ENCODE measurements around the gene RNF14.

Gene RNF14

DNA sequence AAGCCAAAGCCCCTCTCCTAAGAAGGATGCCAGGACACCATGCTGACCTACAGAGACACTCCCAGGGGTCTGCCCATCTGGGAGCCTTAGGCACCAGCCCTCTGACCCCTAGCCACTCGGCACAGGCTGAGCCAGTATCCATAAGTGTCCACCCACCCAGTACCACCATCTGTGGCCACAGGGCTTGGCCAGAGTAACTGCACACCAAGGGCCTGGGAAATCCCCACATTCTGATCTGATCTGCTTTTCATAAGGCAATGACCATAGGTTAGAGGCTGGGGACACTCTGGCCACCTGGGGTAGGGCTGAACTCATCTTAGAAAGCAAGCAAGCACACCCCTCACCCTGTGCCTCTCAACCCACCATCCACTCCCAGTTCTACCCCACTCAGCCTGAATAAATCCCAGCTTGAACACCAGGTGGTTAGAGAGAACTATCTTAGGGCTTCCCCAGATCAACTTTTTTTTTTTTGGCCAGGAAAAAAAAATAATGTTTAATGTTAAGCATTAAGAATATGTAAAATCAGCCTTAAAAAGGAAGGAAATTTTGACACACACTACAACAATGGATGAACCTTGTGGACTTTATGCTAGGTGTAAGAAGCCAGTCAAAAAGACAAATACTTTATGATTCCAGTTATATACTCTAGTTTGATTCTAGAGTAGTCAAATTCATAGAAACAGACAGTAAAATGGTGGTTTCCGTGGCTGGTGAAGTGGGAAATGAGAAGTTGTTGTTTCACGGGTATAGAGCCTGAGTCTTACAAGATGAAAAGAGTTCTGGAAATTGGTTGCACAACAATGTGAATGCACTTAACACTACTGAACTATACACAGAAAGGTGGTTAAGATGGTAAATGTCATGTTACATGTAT lies 37.7 kb downstream of the RNF14 start:
- H3F3A ChIP-seq (ENCODE audit: low read depth), result no peaks in the 10 kb centered on the region
- no peaks in the 10 kb centered on the region for H3K9me3 ChIP-seq (ENCODE audit: insufficient read depth, low read depth, low read length)
- H4K20me1 ChIP-seq (ENCODE audit: insufficient read depth, low read length, poor library complexity, severe bottlenecking), result no peaks in the 10 kb centered on the region
- H3K36me3 ChIP-seq (ENCODE audit: insufficient read depth, low read length), result no peaks in the 10 kb centered on the region
- H3K9ac ChIP-seq (ENCODE audit: low read depth, low read length, poor library complexity, severe bottlenecking), result no peak overlapping the region
- H3K4me3 ChIP-seq (ENCODE audit: low read length, poor library complexity, severe bottlenecking), result no peak overlapping the region
- H3K4me2 ChIP-seq (ENCODE audit: low read depth, low read length, poor library complexity, severe bottlenecking), result no peak overlapping the region
- H3K79me2 ChIP-seq (ENCODE audit: insufficient read depth, low read length), result no peaks in the 10 kb centered on the region
- H3K9me2 ChIP-seq (replicated peaks; ENCODE audit: low read depth, low read length), result no peaks in the 10 kb centered on the region
- peaks cover 6% of the 10 kb centered on the region for H3K4me1 ChIP-seq (ENCODE audit: insufficient read depth, low read length, poor library complexity, severe bottlenecking)
- no peak overlapping the region for H2AFZ ChIP-seq (ENCODE audit: low read length)
- no peaks in the 10 kb centered on the region for H3K27me3 ChIP-seq (ENCODE audit: insufficient read depth, low read length, poor library complexity, severe bottlenecking)
- TF ChIP-seq, protein P1, sequence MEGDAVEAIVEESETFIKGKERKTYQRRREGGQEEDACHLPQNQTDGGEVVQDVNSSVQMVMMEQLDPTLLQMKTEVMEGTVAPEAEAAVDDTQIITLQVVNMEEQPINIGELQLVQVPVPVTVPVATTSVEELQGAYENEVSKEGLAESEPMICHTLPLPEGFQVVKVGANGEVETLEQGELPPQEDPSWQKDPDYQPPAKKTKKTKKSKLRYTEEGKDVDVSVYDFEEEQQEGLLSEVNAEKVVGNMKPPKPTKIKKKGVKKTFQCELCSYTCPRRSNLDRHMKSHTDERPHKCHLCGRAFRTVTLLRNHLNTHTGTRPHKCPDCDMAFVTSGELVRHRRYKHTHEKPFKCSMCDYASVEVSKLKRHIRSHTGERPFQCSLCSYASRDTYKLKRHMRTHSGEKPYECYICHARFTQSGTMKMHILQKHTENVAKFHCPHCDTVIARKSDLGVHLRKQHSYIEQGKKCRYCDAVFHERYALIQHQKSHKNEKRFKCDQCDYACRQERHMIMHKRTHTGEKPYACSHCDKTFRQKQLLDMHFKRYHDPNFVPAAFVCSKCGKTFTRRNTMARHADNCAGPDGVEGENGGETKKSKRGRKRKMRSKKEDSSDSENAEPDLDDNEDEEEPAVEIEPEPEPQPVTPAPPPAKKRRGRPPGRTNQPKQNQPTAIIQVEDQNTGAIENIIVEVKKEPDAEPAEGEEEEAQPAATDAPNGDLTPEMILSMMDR (conservative IDR thresholded peaks at IDR 0.05; ENCODE audit: low read length), result no peak
- no peak for TF ChIP-seq EZH2phosphoT487 (IDR thresholded peaks at IDR 0.05; ENCODE audit: borderline replicate concordance)

DNA sequence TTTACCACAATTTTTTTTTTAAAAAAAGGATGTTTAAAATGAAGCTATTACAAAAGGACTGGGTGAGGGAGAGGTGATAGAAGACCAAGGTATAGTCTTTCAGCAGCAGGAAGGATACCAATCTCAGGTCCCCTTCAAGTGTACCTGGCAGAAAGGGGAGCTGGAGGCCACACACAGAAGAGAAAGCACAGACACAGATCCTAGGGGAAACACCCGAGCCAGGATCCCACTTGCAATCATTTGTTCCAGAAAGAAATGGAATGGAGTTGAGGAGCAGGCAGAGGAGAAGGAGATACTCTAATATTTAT lies 38.3 kb downstream of the RNF14 start:
- no peak overlapping the region for H3K4me3 ChIP-seq (ENCODE audit: low read length, poor library complexity, severe bottlenecking)
- no peaks in the 10 kb centered on the region for H4K20me1 ChIP-seq (ENCODE audit: insufficient read depth, low read length, poor library complexity, severe bottlenecking)
- H3K4me1 ChIP-seq (ENCODE audit: insufficient read depth, low read length, poor library complexity, severe bottlenecking), result peaks cover 8% of the 10 kb centered on the region
- no peak overlapping the region for H2AFZ ChIP-seq (ENCODE audit: low read length)
- H3K9ac ChIP-seq (ENCODE audit: low read depth, low read length, poor library complexity, severe bottlenecking), result no peak overlapping the region
- no peaks in the 10 kb centered on the region for H3F3A ChIP-seq (ENCODE audit: low read depth)
- H3K4me2 ChIP-seq (ENCODE audit: low read depth, low read length, poor library complexity, severe bottlenecking), result no peak overlapping the region
- H3K79me2 ChIP-seq (ENCODE audit: insufficient read depth, low read length), result no peaks in the 10 kb centered on the region
- no peaks in the 10 kb centered on the region for H3K36me3 ChIP-seq (ENCODE audit: insufficient read depth, low read length)
- TF ChIP-seq EZH2phosphoT487 (IDR thresholded peaks at IDR 0.05; ENCODE audit: borderline replicate concordance), result no peak
- TF ChIP-seq, protein P1 (conservative IDR thresholded peaks at IDR 0.05; ENCODE audit: low read length), result no peak
- H3K9me3 ChIP-seq (ENCODE audit: insufficient read depth, low read depth, low read length), result no peaks in the 10 kb centered on the region
- H3K27me3 ChIP-seq (ENCODE audit: insufficient read depth, low read length, poor library complexity, severe bottlenecking), result no peaks in the 10 kb centered on the region
- no peaks in the 10 kb centered on the region for H3K9me2 ChIP-seq (replicated peaks; ENCODE audit: low read depth, low read length)

DNA sequence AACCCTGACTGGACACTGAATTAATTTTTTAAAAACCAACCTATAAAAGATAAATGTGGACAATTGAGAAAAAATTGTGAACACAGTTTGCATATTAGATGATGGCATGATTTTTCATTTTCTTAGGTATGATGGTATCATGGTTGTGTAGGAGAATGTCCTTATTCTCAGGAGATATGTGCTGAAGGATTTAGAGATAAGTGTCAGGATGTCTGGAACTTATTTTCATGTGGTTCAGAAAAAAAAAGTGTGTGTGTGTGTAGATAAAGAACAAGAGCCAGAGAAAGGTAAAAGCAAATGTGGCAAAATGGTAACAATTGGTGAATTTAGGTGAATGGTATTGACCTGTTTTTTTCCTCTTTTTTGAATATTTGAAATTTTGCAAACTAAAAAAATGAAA lies 39.9 kb downstream of the RNF14 start:
- TF ChIP-seq, protein P1 (conservative IDR thresholded peaks at IDR 0.05; ENCODE audit: low read length), result no peak
- no peak for TF ChIP-seq EZH2phosphoT487 (IDR thresholded peaks at IDR 0.05; ENCODE audit: borderline replicate concordance)
- no peaks in the 10 kb centered on the region for H3F3A ChIP-seq (ENCODE audit: low read depth)
- no peak overlapping the region for H2AFZ ChIP-seq (ENCODE audit: low read length)
- H3K27me3 ChIP-seq (ENCODE audit: insufficient read depth, low read length, poor library complexity, severe bottlenecking), result no peaks in the 10 kb centered on the region
- no peaks in the 10 kb centered on the region for H4K20me1 ChIP-seq (ENCODE audit: insufficient read depth, low read length, poor library complexity, severe bottlenecking)
- no peak overlapping the region for H3K4me2 ChIP-seq (ENCODE audit: low read depth, low read length, poor library complexity, severe bottlenecking)
- no peaks in the 10 kb centered on the region for H3K9me2 ChIP-seq (replicated peaks; ENCODE audit: low read depth, low read length)
- no peaks in the 10 kb centered on the region for H3K36me3 ChIP-seq (ENCODE audit: insufficient read depth, low read length)
- H3K4me1 ChIP-seq (ENCODE audit: insufficient read depth, low read length, poor library complexity, severe bottlenecking), result peaks cover 18% of the 10 kb centered on the region
- no peaks in the 10 kb centered on the region for H3K9me3 ChIP-seq (ENCODE audit: insufficient read depth, low read depth, low read length)
- no peak overlapping the region for H3K9ac ChIP-seq (ENCODE audit: low read depth, low read length, poor library complexity, severe bottlenecking)
- no peaks in the 10 kb centered on the region for H3K79me2 ChIP-seq (ENCODE audit: insufficient read depth, low read length)
- no peak overlapping the region for H3K4me3 ChIP-seq (ENCODE audit: low read length, poor library complexity, severe bottlenecking)
